Measurements from ENCODE around the gene MRTFA. TPM values are rescaled to one million over a fixed set of nuclear protein-coding genes. Genes with fewer than 3 reads are reported as not detected.
"Not testable (repeated sequence)": the region's sequence is repeated elsewhere in the genome, so short reads cannot be mapped to it uniquely, and the experiment has no call there.

Gene MRTFA
- total RNA-seq, 1 donor from 2014 or later, result 47.0 TPM

DNA sequence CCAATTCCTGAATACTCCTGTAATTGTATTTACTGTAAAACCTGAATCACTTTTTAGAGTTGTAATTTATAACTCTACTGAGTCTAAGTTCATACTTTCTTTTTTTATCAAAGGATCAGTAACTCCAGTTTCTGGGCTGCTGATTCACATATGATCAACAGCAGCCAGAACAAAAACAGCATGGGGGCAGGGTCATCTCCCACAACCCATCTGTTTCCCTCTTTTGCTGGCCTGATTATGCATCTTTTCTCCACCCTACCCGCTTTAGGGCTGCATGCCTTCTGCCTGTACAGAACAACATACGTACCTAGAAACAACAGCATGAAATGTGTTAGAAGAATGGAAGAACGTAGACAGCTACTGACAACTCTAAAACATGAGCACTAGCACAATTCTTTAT is 76.0 kb downstream of the MRTFA start:
- DNase-seq (ENCODE audit: low read depth), result no peak

DNA sequence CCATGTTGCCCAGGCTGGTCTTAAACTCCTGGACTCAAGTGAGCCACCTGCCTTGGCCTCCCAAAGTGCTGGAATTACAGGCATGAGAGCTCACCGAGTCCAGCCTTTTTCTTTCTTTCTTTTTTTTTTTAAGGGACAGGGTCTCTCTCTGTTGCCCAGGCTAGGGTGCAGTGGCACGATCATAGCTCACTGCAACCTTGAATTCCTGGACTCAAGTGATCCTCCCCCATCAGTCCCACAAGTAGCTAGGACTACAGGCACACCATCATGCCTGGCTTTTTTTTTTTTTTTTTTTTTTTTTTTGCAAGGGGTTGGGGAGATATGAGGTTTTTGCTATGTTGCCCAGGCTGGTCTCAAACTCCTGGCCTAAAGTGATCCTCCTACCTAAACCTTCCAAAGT is 78.5 kb downstream of the MRTFA start:
- DNase-seq (ENCODE audit: low read depth), result no peak

DNA sequence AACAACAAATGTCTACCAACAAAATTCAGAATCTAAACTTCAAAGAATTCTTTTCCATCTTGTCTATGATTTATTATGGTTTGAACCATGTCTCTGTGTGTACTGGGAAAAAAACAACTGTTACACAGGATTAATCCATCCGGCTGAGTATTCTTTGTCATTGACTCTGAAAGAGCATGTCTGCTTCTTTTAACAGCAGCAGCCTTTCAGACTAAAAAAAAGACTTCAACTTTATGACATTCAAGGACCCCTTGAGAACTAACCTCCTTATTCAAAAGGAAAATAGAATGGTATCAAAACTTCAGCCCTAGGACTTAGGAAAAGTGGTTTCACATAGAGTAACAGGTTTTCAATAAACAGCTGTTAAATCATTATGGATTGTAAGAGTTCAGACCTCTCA is 79.9 kb downstream of the MRTFA start:
- DNase-seq (ENCODE audit: low read depth), result no peak

DNA sequence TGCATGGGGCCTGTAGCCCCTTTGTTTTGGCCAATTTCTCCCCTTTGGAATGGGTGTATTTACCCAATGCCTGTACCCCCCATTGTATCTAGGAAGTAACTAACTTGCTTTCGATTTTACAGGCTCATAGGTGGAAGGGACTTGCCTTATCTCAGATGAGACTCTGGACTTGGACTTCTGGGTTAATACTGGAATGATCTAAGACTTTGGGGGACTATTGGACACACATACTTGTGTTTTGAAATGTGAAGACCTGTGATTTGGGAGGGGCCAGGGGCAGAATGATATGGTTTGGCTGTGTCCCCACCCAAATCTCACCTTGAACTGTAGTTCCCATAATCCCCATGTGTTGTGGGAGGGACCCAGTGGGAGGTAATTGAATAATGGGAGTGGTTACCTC is 82.5 kb downstream of the MRTFA start:
- not testable (repeated sequence) for DNase-seq (ENCODE audit: low read depth)

DNA sequence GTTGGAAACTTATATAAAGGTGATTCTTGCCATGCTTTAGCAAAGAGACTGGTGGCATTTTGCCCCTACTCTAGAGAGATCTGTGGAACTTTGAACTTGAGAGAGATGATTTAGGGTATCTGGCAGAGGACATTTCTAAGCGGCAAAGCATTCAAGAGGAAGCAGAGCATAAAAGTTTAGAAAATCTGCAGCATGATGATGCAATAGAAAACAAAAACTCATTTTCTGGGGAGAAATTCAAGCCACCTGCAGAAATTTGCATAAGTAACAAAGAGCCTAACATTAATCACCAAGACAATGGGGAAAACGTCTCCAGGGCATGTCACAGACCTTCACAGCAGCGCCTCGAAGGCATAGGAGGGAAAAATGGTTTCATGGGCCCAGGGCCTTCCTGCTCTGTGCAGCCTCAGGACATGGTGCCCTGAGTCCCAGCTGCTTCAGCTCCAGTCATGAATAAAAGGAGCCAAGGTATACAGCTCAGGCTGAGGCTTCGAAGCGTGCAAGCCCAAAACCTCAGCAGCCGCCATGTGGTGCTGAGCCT is 83.4 kb downstream of the MRTFA start:
- DNase-seq (ENCODE audit: low read depth), result no peak

DNA sequence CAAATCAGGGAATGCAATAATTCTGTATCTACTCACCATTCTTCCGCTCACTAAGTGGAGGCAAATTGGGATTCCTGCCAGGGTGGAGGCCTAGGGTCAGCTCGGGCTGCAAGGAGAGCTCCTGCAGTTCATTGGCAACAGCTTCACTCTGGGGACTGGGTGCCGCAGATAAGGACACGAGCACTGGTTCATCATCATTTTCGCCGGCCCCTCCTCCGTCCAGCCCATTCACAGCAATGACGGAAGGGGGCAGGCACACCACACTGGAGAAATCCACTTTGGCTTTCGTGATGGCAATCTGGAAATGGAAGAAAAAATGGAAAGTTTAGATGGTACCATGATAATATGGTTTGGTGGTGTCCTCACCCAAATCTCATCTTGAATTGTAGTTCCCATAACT is 84.4 kb downstream of the MRTFA start:
- DNase-seq (ENCODE audit: low read depth), result no peak

DNA sequence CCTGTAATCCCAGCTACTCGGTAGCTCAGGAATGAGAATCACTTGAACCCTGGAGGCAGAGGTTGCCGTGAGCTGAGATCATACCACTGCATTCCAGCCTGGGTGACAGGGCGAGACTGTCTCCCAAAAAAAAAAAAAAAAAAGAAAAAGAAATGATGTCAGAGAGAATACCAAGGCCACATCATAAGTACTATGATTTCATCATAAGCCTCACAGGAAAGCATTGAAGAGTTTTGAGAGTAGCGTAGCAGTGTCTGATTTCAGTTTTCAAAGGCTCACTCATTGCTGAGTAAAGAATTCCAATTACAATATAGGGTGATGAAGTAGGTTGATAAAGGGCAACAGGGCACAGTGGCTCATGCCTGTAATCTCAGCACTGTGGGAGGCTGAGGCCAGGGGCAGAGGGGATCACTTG is 88.8 kb downstream of the MRTFA start:
- DNase-seq (ENCODE audit: low read depth), result no peak

DNA sequence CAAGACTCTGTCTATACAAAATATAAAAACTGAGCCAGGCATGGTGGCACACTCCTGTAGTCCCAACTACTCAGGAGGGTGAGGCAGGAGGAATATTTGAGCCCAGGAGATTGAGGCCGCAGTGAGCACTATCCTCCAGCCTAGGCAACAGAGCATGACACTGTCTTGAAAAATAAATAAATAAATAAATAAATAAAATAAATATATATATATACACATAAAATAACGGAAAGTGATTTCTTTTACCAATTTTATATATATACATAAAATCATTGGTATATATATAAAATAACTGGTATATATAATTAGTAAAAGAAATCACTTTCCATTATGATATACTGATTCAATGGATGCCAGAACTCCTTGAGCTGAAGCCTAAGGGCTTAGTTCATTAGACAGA is 91.8 kb downstream of the MRTFA start:
- DNase-seq (ENCODE audit: low read depth), result no peak

DNA sequence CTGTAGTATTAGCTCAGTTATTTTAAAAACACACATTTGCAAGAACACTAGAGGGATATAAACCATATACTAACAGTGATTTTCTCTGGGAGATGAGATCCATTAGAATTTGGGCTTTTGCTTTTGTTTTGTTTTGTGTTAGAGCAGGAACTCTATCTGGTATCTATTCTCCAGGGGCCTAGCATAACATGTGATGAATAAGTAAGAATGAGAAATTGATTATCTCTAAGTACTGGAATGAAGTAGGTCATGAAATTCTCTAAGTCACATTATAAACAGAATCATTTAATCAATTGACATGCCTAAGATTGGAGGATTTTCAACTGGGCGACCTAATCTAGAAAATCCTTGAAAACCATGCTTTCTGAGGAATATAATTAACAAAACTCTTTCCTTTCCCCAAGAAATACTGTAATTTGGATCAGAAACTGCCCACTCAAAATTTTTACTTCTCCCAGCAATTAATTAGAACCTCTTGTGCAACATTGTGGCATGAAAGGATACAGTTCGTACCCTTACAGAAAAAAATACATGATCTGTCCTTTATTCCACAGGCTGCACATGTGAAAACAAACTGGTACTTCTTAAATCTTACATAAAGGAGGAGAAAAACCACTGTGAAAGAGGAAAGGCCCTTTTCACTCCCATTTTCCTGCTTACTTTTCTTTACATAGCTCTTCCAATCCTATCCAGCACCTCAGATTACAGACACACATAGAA is 93.5 kb downstream of the MRTFA start:
- no peak for DNase-seq (ENCODE audit: low read depth)

DNA sequence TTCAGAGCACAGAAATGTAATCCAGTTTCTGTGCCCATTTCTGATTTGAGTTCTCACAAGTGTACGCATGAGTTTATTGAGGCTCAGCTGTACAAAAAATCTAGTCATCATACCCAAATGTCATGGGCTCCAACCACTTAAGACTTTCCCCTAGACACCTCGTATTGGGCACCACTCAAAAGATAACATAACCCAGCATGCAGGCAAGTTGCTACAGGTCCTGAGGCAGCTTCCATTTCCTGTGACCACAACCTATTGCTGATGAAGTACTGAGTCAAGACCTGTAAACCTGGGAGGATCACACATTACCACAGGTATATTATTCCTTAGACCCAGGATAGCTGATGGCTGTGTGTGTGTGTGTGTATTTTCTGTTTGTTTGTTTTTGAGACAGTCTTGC is 95.2 kb downstream of the MRTFA start:
- DNase-seq (ENCODE audit: low read depth), result no peak

DNA sequence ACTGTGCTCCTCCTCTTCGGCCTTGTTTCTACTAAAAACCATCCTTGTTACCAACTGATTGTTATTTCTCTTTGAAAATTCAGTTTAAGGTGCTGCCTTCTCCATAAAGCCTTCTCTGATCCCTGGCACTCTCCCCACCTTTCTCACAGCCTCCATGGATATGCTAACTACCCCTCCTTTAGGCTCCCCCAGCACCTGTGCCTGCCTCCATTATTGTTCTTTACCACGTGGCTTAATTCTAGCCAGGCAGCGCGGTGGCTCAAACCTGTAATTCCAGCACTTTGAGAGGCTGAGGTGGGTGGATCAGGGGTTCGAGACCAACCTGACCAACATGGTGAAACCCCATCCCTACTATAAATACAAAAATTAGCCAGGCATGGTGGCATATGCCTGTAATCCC is 96.3 kb downstream of the MRTFA start:
- DNase-seq (ENCODE audit: low read depth), result no peak

DNA sequence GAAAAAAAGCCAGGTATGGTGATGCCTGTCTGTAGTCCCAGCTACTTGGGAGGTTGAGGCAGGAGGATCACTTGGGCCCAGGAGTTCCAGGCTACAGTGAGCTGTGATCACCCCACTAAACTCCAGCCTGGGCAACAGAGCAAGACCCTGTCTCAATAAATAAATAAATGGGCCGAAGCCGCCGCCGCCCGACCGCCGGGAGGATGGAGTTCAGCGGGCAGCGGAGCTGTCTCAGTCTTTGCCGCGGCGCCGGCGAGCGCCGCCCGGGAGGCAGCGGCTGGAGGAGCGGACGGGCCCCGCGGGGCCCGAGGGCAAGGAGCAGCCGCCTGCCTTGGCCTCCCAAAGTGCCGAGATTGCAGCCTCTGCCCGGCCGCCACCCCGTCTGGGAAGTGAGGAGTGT is 100.4 kb downstream of the MRTFA start:
- DNase-seq (ENCODE audit: low read depth), result not testable (repeated sequence)

DNA sequence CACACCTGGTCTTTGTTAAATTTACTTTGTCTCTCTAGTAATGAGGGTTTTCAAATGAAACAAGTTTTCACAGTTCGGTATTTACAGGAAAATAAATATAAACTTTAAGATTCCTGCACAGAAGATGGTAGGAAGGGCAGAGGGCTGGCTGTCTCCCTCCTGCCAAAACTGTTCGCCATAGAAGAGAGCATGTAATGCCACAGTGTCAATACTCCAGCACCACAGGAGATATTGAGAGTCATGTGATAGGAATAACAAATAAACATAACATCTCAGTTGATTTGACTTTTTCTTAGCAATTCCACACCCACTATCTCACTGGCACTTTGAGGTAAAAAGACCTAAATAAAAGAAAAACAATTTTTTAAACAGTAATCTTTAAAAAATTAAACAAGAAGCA is 100.9 kb downstream of the MRTFA start:
- DNase-seq (ENCODE audit: low read depth), result no peak

DNA sequence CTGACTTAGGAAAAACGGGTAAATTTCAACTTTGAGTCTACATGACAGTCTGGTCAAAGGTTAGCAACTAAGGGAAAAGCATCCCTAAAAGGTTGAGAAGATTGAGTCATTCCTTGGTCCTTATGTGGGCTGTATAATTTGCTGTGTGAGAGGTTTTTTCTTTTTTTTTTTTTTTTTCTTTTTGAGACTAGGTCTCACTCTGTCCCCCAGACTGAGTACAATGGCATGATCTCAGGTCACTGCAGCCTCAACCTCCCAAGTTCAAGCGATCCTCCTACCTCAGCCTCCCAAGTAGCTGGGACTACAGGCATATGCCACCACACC is 101.4 kb downstream of the MRTFA start:
- no peak for DNase-seq (ENCODE audit: low read depth)

DNA sequence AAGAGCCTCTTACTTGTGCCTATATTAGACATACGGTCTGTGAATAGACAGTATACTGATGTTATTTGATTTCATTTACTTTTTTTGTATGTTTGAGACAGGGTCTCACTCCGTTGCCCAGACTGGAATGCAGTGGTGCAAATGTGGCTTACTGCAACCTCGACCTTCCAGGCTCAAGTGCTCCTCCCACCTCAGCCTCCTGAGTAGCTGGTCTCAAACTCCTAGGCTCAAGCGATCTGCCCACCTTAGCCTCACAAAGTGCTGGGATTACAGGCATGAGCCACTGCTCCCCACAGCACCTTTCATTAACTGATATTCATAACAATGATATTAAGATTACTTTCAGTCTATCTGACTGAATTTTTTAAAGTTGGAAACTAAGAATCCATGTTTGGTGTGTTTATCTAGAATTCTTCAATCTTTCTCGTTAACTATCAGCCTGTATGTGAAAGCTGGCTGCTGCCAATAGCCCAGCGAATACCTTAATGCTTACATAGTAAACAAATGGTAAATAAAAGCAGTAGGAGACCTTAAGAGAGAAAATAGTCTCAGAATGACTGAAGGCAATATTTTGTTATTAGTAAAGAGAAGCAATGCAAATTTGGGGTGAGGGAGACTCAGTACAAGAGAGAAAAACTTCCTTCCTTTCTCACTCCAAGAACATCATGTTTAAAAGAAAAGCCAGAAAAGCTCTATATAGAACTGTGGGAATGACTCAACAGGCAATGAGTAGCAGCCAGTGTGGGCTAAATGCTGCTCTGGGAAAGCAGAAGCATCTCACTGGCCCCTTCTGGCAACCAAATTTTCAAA is 101.9 kb downstream of the MRTFA start:
- DNase-seq (ENCODE audit: low read depth), result peak; percentile 33

DNA sequence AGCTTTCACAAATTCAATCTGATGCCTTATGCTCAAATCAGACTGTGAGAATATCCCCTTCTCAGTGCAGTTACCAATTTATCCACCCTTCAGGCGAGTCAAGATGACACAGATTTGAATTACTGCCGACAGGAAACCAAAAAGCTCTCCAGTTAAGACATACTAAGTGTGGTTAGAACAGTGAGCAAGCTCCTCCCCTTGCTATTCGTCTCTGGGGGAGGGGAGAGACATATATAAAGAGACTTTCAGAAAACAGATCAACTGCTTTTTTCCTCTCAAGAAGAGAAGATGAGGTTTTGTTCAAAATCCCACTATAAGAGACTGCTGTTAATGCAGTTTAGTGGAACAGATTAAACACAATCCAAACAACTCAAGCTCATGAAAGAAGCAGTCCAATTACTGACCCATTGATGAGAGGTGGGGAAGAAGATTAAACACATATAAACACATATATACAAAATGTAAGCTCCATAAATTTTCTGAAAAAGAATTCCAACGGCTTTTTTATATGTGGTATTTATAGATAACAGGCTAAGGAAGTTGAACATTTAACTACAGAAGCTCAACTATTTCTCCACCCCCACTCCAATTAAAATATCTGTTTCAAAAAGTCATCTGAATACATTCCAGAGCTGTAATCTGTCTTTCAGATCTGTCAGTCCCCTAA is 102.7 kb downstream of the MRTFA start:
- DNase-seq (ENCODE audit: low read depth), result peak; percentile 42

DNA sequence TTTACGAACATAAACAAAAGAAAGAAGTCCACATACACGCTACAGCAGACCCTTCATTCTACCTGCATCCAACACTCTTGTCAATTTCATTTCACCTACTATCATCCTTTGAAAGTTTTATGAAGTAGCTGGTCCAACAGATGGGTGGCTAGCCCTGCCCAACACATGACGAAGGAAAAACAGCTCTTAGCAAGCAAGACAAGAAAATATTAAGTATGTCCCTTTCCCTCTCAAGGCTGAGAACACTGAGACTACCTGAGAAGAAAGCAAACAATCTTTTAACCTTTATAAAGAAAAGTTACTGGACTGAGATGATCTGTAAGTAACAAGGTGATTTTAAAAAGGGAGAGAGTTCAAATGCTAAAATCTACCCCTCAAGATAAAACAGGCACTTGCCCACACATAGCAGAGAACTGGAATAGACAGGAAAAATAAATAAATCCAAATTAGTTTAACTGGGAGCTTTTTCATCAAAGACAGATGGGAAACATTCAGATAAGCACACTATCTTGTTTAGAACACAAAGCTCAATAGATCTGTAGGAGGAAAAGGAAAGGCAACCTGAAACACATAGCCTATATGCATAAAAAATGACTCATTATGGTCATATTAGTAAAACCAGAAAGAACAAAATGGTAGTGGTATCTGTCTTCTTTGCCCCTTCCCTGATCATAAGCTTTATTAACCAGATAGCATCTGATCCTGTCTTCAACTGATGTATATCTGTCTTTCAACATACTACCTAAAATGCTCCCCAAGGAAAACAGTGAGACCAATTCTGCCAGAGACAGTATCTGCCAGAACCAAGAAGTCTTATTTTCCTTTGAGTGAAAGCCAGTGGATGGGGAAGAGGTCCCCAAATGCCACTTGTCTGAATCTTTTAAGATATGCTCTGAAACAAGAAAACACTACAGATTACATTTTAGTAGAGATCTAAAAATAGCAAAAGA is 104.3 kb downstream of the MRTFA start:
- no peak for DNase-seq (ENCODE audit: low read depth)

DNA sequence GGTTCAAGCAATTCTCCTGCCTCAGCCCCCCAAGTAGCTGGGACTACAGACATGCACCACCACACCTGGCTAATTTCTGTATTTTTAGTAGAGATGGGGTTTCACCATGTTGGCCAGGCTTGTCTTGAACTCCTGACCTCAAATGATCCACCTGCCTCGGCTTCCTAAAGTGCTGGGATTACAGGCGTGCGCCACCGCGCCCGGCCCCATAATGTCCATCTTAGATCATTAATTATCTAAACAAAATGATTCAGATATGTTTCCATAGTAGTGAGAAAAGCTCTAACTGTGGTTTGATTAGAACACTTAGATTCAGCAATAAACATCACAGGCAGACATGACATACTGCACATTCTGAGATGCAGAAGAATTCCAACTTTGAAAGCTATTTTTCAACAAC is 106.1 kb downstream of the MRTFA start:
- not testable (repeated sequence) for DNase-seq (ENCODE audit: low read depth)

DNA sequence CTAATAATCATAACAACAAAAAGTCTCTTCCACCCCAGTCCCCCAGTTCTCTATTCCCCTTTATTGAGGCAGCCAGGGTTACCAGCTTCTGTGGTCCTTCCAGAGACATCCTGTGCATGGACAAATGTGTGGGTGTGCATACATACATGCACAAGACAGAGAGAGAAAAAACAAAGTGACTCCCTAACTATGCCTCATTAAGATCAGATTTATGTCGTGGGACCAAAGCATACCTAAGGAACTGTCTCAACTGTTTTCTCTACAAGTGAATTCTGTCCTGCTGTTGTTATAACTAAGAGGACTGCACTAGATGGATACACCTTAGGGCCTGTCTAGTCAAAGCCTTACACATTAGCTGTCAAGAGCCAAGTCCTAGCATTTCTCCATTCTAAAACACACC is 106.7 kb downstream of the MRTFA start:
- DNase-seq (ENCODE audit: low read depth), result no peak

DNA sequence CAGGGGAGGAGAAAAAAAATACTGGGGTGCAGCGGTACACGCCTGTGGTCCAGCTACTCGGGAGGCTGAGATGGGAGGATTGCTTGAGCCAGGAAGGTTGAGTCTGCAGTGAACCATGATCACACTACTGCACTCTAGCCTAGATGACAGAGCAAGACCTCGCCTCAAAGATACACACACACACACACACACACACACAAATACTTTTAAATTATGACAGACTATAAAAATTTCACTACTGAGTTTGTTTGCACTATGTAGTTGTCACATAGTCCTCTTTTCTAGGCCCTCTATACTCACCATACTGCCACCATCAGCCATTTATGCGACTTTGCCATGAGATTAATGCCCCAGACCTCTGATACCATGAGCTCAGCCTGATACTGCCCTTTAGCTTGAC is 109.6 kb downstream of the MRTFA start:
- no peak for DNase-seq (ENCODE audit: low read depth)

DNA sequence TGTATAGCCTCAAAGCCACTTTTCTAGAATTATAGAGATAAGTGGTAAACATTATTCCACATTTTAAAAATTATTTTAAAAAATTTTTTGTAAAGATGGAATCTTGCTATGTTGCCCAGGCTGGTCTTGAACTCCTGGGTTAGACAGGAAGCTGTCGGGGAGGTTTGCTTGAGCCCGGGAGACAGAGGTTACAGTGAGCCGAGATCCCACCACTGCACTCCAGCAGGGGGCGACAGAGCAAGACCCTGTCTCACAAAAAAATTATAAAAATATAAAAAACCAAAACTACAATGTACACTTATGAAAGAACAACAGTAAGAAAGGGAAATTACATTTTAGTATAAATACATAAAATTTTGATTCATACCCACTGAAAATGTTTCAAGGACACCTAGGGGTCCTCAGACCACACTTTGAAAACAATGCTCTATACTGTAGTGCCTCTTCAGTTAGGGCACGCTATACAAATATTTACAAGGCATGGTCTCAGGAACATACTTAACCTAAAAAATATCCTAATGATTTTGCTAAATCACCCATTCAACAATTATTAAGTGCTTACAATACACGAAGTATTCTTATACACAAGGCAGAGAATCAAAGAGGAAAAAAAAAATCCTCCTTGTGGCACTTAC is 111.2 kb downstream of the MRTFA start:
- peak; percentile 53 for DNase-seq (ENCODE audit: low read depth)

All from myocyte (in vitro differentiated cells).